22Rv1 (cell line): ENCODE data around the gene SYT7.

ENCODE experiments used
- H3K27ac ChIP-seq: fragments of 450-650 bp; 2 replicates; pipeline ENCODE4 v1.5.1; 2017
- CTCF ChIP-seq: fragments of 450-650 bp; IDR thresholded peaks from 2 replicates; pipeline ENCODE4 v1.5.1; 2017; ENCODE audit warnings: mild to moderate bottlenecking
- ZFX ChIP-seq: fragments of 450-650 bp; IDR thresholded peaks from 2 replicates; pipeline ENCODE4 v1.6.1; 2017; ENCODE audit warnings: antibody characterized with exemption, borderline replicate concordance

SYT7 gene

GRCh38 chr11:61580271-61580888, 496 bp downstream of the SYT7 start:
- peak overlapping the region; percentile 62 for H3K27ac ChIP-seq
- no peak for TF ChIP-seq CTCF
- no peak for TF ChIP-seq ZFX

GRCh38 chr11:61579676-61580270, 1.1 kb downstream of the SYT7 start:
- no peak overlapping the region for H3K27ac ChIP-seq
- TF ChIP-seq CTCF (no peak; the same call in 1 of the 2 replicates), ZFX (no peak)

- TF ChIP-seq CTCF (peak; percentile 14; the same call in 1 of the 2 replicates), ZFX (no peak)
- H3K27ac ChIP-seq: no peak overlapping the region
Measured at GRCh38 chr11:61578819-61579675, 1.8 kb downstream of the SYT7 start.

DNA sequence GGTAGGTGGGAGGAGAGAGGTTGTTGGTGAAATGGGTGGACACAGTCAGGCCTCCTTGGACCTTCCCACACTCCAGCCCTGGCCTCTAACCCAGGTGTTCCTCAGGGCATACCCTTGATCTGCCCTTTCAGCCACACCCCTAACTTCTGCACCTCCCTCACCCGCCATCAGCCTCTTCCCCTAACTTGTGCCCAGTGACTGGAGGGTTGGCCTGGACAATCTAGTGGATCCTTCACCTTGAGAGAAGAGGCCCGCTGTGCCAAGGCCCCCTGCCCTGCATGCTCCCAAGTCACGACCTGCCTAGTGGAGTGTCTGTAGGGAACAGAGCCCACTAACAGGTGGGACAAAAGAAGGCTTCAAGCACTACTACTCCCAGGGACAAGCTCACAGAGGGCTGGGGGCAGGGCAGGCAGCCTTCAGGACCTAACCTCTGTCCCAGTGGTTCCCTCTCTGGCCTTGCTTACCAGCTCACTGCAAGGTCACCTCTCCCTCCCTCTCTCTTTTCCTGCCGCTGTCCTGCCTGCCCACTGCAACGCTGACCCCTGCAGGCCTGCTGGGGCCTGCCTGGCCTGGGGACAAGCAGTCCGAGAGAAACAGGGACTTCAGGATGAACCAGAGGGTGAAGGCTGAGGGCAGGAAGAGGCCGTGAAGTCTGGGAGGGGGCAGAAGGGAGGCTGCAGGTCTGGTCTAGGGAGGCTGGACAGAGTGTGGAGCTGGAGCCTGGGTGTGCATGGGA, 3.3 kb downstream of the SYT7 start:
- TF ChIP-seq ZFX (no peak), CTCF (peak; percentile 76)
- H3K27ac ChIP-seq: no peak overlapping the region

GRCh38 chr11:61575886-61576861, 4.7 kb downstream of the SYT7 start:
- no peak overlapping the region for H3K27ac ChIP-seq
- TF ChIP-seq CTCF (no peak), ZFX (no peak)

DNA sequence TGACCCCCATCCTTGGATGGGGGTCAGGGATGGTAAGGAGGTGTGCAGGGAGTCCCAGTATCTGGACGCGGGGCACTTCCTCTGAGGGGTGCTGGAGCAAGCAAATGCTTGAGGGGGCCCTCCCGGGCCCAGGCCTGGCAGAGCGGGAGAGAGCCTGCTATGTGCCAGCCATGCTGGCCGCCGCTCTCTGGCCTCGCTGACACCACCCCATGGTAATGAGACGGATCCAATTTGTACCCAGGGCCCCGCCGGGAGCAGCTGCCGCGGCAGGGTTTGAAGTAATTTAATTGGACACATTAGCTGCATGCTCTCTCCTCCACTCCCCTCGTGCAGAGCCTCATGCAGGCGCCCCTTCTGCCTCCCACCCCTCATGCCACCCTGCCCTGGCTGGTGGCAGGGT, 6.3 kb downstream of the SYT7 start:
- no peak for TF ChIP-seq CTCF
- no peak for TF ChIP-seq ZFX
- no peak overlapping the region for H3K27ac ChIP-seq
